NCI-H69 (cell line): ENCODE data around the gene PICALM.
A peak's percentile ranks its signal among the peaks of the same experiment; 100 is the strongest.
"Not testable (repeated sequence)": the region's sequence is repeated elsewhere in the genome, so short reads cannot be mapped to it uniquely, and the experiment has no call there.

ENCODE experiments used
- DNase-seq: peaks from one replicate; lab custom pipeline; 2025; lab: John Stamatoyannopoulos, UW

The PICALM gene

DNA sequence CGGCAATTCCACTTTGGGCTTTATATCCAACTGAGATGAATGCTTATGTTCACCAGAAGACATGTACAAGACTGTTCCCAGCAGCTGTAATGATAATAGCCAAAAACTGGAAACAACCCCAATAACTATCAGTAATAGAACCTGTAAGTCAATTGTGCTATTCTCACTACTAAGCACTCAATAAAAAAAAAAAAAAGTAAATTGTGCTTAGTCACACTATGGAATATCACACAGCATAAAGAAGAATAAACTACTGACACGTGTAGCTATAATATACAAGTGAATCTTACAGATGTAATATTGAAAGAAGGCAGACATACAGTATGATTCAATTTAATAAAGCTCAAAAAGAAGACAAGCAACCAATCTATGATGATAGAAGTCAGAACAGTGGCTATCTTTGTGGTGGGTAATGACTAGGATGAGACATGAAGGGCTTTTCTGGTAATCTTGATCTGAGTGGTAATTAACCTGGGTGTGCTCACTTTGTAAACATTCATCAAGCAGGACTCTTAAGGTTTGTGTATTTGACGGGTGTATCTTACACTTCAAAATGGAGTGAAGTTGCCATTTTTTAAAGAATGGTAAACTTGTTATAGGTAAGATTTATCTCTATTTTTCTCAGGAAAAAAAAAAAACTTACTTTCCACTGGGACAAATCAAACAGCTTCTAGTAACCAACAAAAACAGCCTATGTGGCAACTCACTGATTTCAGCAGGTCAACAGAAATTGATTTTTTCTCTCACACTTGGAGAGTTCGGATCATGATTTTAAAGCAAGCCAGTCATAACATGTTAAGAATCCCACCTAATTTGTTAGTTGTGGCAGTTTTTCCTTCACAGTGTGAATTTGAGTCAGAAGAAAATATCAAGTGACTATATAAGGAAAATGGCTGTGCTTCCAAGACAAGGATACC lies 129.5 kb downstream of the PICALM start:
- DNase-seq: peak; percentile 53

DNA sequence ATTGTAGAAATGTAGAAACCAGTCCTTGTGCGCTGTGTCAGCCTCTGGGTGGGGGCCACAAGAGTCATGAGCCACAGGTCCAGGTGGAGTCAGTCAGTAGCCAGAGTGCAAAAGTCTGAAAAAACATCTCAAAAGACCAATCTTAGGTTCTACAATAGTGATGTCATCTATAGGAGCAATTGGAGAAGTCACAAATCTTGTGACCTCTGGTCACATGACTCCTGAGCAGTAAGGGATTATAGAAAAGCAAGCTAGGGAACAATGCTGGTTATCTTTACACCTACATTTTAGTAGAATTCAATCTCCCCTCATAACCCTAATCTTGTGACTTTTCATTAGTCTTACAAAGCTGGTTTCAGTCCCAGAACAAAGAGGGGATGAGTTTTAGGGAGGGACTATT lies 131.0 kb downstream of the PICALM start:
- no peak for DNase-seq

DNA sequence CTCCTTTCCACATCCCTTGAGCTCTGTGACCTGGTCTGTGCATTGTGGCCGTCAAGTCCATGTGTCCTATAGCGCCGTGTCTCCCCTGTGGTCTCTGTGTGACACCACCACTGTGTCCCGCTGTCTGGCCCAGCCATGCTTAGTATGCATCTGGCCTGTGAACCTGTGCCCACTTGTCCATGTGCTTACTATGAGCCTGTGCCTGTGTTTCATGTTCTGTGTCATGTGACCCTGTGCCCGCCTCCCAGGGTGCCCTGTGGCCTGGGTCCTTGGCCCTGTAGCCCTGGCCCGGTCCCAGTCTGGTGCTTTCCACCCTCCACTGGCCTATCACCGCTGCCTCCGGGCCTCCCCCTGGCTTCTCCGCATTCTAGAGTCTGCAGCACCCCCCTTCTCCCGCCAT lies 133.1 kb downstream of the PICALM start:
- DNase-seq: no peak

DNA sequence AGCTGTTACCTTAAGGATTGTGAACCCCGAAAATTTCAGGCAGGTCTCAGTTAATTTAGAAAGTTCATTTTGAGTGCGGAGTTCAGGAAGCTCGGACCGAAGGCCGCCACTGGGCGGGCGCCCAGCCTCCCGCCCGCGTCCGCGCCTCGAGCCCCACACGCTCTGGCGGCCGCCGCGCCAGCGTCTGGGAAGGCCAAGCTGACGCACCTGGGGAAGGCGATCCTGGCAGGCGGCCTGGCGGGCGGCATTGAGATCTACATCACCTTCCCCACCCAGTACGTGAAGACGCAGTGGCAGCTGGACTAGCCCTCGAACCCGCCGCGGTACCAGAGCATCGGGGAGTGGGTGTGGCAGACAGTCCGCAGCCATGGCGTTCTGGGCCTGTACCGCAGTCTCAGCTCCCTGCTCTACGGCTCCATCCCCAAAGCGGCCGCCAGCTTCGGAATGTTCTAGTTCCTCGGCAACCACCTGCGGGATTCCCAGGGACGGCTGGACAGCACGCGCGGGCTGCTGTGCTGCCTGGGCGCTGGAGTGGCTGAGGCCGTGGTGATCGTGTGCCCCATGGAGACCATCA lies 134.2 kb downstream of the PICALM start:
- DNase-seq: no peak

DNA sequence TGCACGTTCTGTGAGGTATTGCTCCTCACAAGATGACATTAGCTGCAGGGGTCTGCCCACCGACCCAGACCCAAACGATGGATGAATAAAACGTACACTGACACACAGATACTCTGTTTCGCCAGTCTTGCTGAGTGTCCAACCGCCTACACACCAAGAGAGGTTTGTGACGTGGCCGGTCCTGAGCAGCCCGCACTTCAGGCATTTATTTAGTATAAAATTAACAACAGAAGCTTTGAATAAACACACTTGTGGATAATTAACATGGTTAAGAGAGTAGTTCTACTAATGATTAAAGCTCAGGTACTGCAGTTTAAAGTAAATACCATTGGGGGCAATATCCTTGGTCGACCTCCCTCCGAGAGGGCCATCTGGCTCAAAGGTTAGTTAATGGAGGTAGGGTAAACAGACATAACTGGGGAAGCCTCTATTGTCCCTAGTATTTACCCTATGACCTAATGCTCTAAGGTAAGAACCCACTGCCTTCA lies 138.0 kb downstream of the PICALM start:
- DNase-seq: peak; percentile 97

DNA sequence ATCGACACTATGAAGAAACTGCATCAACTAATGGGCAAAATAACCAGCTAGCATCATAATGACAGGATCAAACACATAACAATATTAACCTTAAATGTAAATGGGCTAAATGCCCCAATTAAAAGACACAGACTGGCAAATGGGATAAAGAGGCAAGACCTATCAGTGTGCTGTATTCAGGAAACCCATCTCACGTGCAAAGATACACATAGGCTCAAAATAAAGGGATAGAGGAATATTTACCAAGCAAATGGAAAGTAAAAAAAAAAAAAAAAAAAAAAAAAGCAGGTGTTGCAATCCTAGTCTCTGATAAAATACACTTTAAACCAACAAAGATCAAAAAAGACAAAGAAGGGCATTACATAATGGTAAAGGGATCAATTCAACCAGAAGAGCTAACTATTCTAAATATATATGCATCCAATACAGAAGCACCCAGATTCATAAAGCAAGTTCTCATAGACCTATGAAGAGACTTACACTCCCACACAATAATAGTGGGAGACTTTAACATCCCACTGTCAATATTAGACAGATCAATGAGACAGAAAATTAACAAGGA lies 142.2 kb downstream of the PICALM start:
- not testable (repeated sequence) for DNase-seq

DNA sequence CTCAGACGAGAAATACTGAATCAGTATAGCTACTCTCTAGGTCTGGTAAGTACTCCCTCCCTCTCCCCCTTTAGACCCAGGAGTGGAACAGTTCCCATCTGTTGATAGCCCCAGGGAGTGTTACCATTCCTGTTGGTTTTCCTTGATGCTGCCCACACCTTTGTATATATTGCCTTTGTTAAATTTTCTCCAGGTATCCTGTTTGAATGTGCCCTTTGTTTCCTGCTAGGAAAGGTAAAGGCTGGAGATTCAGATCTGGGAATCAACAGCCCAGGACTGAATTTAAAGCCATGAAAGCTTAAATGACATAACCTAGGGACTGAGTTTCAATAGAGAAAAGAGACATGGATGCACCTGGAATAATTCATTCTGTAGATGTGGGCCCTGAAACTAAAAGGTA lies 145.4 kb downstream of the PICALM start:
- peak; percentile 96 for DNase-seq

DNA sequence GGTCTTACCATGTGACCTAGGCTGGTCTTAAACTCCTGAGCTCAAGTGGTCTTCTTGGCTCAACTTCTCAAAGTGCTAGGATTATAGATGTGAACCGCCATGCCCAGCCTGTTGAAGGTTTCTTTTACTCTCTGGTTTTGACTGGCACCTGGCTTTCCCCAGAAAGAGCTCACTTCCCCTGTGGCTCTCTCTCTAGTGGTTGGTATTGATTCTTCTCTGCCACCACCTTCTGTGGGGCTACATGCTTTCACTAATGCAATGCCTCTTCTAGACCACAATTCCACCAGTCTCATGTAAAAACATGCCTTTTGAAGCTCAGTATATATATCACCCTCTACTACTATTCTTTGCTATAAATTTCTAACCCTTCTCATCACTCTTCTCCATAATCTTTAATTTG lies 146.5 kb downstream of the PICALM start:
- no peak for DNase-seq

DNA sequence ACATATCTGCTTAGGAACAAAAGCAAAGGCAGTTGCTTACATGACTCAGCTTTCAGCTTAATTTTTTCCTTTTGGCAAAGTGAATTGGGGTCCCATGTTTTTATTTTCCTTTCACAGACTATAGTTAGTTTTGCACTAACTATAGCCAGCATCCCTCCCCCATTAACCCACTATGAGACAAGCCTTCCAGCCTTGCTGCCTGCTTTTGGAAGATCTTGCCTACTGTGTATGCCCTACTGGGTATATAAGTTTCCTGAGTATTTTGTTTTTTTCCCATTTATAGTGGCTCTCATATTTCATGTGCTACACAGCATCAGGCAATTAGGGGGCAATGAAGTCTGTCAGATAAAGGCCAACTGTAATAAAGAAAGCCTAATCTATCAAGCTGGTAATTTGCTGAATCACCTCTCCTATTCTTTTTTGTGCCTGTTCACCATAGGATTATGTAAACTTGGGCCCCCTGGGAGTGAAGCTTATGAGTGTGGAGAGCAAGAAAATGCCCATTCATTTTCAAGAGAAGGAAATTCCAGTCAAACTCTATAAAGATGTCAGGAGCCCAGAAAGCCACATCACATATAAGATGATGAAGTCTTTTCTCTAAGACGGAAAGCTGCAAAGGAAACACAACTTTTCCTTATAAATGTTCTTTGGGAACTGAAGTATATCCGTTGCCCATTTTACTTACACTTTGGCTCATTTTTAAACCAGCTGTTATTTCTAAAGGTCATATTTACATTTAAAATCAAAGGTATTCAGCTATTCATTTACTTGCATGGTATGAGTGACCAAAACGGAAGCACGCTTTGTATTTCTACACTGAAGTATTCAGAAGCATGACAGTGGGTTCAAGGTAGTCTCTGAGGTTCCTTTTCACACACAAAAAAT lies 149.7 kb downstream of the PICALM start:
- DNase-seq: peak; percentile 99

DNA sequence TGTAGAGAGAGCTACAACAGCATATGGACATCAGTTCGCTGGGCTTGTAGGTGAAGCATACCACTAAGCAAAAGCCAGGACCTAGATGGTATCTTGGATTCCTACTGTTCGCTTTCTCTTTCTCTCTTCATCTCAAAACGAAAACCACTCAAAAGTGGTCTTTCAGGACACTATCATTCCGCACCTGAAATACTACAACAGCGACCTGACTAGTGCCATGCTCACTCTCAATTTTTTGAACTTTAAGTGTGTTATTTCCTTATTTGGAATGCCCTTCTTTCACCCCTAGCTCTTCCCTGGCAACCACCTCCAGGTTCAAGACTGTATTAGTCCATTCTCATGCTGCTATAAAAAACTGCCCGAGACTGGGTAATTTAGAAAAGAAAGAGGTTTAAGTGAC lies 154.5 kb downstream of the PICALM start:
- DNase-seq: no peak

DNA sequence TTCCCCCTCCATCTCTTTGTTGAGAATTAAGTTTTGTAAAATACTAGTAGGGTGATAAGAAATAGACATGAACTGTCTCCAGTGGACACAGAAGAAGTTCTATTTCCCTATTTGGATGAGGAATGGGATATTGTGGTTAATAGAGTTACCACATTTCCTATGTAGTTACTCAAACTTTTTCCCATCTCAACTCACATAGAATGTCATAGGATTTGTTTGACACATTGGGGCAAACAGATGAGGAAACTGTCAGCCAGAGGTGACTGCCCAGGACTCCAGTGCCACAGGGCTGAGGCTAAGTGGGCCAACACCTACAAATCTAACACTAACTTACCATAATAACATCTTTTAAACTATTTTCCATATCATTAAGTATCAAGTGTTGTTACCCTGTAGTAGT lies 155.4 kb downstream of the PICALM start:
- DNase-seq: no peak

DNA sequence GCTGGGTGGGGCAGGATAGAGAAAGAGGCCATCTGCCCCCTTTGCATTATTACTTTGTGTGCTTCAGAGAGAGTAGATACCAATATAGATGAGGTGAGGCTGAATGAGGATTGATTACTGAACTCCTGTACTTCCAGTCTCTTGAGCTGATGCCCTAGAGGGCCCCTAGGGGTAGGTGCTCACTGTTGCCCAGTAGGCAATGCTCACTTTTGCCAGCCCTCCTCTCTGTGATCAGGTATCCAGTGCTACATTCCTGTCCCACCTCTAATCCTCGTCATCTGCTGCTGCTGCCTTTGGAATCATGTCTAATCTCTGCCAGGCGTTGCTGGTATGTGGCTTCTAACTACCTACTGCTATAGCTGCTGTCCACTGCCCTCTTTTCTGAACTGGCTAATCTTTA lies 156.5 kb downstream of the PICALM start:
- DNase-seq: peak; percentile 73
